ENCODE measurements around the gene ABHD2.

DNA sequence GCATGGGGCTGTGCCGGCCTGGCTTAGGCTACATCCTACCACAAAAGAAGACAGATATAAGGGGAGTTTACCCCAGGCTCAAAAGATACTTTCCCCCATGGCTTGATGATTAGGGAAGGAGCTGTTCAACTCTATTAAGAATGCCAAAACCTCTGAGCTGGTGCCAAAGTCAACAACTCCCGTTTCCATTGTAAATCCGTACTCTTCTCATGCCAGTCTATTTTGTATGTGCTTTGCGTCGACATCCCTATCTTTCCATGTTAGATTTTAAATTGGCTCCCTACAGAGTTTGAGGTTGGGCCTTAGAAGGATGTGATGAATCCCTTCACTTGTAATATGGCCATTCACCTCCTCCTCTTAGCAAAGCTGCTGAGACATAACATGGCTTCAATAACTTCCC is 86.2 kb downstream of the ABHD2 start:
- TF ChIP-seq, protein P1, sequence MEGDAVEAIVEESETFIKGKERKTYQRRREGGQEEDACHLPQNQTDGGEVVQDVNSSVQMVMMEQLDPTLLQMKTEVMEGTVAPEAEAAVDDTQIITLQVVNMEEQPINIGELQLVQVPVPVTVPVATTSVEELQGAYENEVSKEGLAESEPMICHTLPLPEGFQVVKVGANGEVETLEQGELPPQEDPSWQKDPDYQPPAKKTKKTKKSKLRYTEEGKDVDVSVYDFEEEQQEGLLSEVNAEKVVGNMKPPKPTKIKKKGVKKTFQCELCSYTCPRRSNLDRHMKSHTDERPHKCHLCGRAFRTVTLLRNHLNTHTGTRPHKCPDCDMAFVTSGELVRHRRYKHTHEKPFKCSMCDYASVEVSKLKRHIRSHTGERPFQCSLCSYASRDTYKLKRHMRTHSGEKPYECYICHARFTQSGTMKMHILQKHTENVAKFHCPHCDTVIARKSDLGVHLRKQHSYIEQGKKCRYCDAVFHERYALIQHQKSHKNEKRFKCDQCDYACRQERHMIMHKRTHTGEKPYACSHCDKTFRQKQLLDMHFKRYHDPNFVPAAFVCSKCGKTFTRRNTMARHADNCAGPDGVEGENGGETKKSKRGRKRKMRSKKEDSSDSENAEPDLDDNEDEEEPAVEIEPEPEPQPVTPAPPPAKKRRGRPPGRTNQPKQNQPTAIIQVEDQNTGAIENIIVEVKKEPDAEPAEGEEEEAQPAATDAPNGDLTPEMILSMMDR (IDR thresholded peaks at IDR 0.05): no peak
- TF ChIP-seq ZFX (IDR thresholded peaks at IDR 0.05; ENCODE audit: borderline replicate concordance): no peak

Measured in 22Rv1 (cell line).